HFFc6 (cell line): ENCODE results near the gene SH2D2A. TPM values are rescaled to one million over a fixed set of nuclear protein-coding genes. Genes with fewer than 3 reads are reported as not detected.

Experiments
- DNase-seq: peaks from one replicate; pipeline ENCODE4 v3.0.0-alpha.2; 2018
- H3K27ac Mint-ChIP-seq: 2 replicates; pipeline ENCODE4 v1.8.0; 2020; ENCODE audit warnings: mild to moderate bottlenecking, mixed read lengths
- H3K27me3 Mint-ChIP-seq: 2 replicates; pipeline ENCODE4 v1.8.0; 2021; ENCODE audit warnings: mild to moderate bottlenecking, moderate library complexity, mixed read lengths; ENCODE audit not compliant: insufficient read depth
- H3K36me3 Mint-ChIP-seq: 2 replicates; pipeline ENCODE4 v1.8.0; 2021; ENCODE audit warnings: low read depth, mixed read lengths
- H3K4me1 Mint-ChIP-seq: 2 replicates; pipeline ENCODE4 v1.8.0; 2020; ENCODE audit warnings: low read depth, mixed read lengths
- H3K4me3 Mint-ChIP-seq: 2 replicates; pipeline ENCODE4 v1.8.0; 2020; ENCODE audit warnings: mild to moderate bottlenecking, moderate library complexity, mixed read lengths
- H3K9me3 Mint-ChIP-seq: 2 replicates; pipeline ENCODE4 v1.8.0; 2020; ENCODE audit warnings: mild to moderate bottlenecking, mixed read lengths
- CTCF ChIP-seq: fragments of 200-600 bp; sonication (generic); IDR thresholded peaks from 2 replicates; pipeline ENCODE4 v1.5.0; 2021; ENCODE audit warnings: antibody characterized with exemption, mild to moderate bottlenecking
- total RNA-seq, 6 experiments: library from RNA; stranded (reverse); fragmentation: NEBNext Ultra II Directional; extraction: Animal tissue kit (Norgen Biotek cat#: 25700); gene quantifications; 2 replicates in 1 of 6; 3 replicates in 5 of 6; pipeline ENCODE4 v1.2.3, GENCODE V29; 2021

The SH2D2A gene
- total RNA-seq, 6 experiments from 2014 or later = 0.09 to 0.17 TPM; not detected in 4

- no peak overlapping the region for H3K4me3 Mint-ChIP-seq
- no peaks in the 10 kb centered on the region for H3K9me3 Mint-ChIP-seq
- H3K27me3 Mint-ChIP-seq = peaks cover 41% of the 10 kb centered on the region
- H3K36me3 Mint-ChIP-seq = no peaks in the 10 kb centered on the region
- DNase-seq = no peak
- H3K27ac Mint-ChIP-seq = no peak overlapping the region
- TF ChIP-seq CTCF = no peak
- H3K4me1 Mint-ChIP-seq = no peaks in the 10 kb centered on the region
These were observed 22.9 kb upstream of the SH2D2A start for GRCh38 chr1:156839426-156840109.

DNA sequence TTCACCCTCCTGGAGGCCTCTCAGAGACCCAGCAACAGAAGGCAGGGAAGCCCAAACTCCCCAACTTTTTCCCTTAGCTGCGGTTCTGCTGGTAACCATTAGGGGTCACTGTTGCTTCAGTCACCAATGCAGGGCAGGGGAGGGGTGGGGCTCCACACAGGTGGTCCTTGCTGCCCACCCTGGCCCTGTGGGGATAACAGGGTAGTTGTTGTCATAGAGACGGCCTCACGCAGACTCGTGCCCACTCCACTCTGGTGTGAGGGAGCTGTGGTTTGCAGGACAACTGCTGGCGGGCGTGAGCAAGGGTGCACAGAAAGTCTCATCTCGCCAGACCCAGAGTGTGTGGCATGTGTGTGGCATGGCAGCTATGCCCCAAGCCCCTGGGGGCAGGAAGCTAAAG lies 22.3 kb upstream of the SH2D2A start:
- no peak overlapping the region for H3K27ac Mint-ChIP-seq
- no peak overlapping the region for H3K4me3 Mint-ChIP-seq
- no peak for DNase-seq
- H3K36me3 Mint-ChIP-seq = no peaks in the 10 kb centered on the region
- TF ChIP-seq CTCF = peak; percentile 92
- no peaks in the 10 kb centered on the region for H3K9me3 Mint-ChIP-seq
- H3K4me1 Mint-ChIP-seq = no peaks in the 10 kb centered on the region
- H3K27me3 Mint-ChIP-seq = peaks cover 42% of the 10 kb centered on the region

DNA sequence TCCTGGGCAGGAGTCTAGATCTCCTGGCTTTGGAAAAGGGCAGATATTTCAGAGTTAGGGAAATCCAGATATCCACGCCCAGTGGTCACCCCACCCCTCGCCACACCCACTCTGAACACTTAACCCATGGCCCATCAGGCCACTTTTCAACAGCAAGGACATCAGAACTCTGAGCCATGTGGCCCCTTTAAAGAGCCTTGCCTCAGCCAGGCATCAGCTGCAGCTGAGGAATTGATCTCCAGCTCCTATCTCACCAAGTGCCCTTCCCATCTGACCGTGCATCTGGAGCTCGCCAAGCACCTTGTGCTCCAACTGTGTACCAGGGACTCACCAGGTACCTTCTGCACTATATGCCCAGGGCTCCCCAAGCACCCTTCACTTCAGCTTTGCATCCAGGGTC lies 20.2 kb upstream of the SH2D2A start:
- Mint-ChIP-seq H3K27me3 (peaks cover 49% of the 10 kb centered on the region), H3K9me3 (no peaks in the 10 kb centered on the region), H3K36me3 (no peaks in the 10 kb centered on the region), H3K4me3 (no peak overlapping the region), H3K4me1 (no peaks in the 10 kb centered on the region), H3K27ac (no peak overlapping the region)
- TF ChIP-seq CTCF = no peak
- DNase-seq = no peak

DNA sequence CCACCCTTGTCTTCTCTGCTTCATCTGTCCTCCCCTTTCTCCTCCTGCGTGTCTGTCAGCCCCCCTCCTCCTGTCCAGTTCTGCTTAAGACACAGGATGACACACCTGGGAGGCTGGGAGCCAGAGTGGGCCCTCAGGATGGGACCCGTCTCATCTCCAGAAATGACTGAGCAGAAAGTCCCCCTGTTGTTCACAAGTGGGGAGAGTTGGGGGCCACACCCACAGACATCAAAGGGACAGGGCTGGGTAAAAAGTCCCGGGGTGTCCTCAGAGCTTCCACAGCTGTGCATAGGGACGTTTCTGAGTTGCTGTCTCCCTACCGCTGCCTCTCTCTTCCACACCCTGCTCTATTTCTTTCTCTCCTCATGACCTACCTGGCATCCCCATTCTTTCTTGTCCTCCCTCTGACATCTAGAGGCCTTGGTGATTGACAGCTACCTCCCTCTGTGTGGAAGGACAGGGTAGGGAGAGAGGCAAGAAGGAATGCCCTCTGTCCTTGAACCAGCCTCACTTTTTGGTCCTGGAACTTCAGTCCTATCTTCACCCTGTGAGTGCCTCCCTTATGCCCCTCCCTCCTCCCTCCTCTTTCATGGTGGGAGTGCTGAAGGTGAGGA lies 19.5 kb upstream of the SH2D2A start:
- no peak overlapping the region for H3K4me3 Mint-ChIP-seq
- H3K4me1 Mint-ChIP-seq = no peaks in the 10 kb centered on the region
- no peaks in the 10 kb centered on the region for H3K9me3 Mint-ChIP-seq
- TF ChIP-seq CTCF = no peak
- no peak for DNase-seq
- no peaks in the 10 kb centered on the region for H3K36me3 Mint-ChIP-seq
- H3K27me3 Mint-ChIP-seq = peaks cover 53% of the 10 kb centered on the region
- no peak overlapping the region for H3K27ac Mint-ChIP-seq

DNA sequence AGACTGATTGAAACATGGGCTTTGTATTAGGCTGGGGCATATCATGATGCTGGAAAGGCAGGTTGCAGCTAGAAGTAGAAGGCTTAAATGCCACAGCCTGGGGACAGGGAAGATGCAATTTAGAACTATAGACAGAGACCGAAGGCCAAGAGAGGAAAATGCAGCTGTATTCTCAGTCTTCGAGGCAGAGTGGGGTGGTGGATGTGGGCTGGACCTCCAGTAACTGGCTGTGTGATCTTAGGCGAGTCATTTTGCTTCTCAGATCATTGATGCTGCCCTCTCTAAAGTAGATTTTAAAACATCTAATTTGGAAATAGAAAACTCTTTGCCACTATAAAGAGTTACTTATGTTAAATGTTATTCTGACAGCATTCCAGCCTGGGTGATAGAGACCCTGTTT lies 17.7 kb upstream of the SH2D2A start:
- Mint-ChIP-seq H3K4me1 (no peaks in the 10 kb centered on the region), H3K9me3 (no peaks in the 10 kb centered on the region), H3K27ac (no peak overlapping the region), H3K36me3 (no peaks in the 10 kb centered on the region), H3K4me3 (no peak overlapping the region), H3K27me3 (peaks cover 50% of the 10 kb centered on the region)
- DNase-seq = no peak
- TF ChIP-seq CTCF = no peak
